Right lobe of liver (tissue), 6 donors: ENCODE measurements around the gene NCAM2. TPM values are rescaled to one million over a fixed set of nuclear protein-coding genes. Genes with fewer than 3 reads are reported as not detected.

Experiments used
- ATAC-seq, 4 donors: fragments of 200-7000 bp; cut with Tn5 transposase; one replicate each; pipeline ENCODE4 v1.9.1; 2020; ENCODE audit warnings: mild to moderate bottlenecking in 4 of 4, moderate library complexity in 4 of 4
- DNase-seq, 3 donors: peaks; one replicate each; pipeline ENCODE4 v3.0.0-alpha.2; 2020
- H3K27ac ChIP-seq, 3 donors: fragments of 200-600 bp; one replicate each; pipeline ENCODE4 v1.8.0; 2022
- H3K27me3 ChIP-seq, 2 donors: fragments of 200-600 bp; one replicate each; pipeline ENCODE4 v1.8.0; 2022
- H3K36me3 ChIP-seq, 4 donors: fragments of 200-600 bp; sonication (generic) in 1 of 4; one replicate each; pipeline versions ENCODE4 v1.5.1 to v1.8.0; 2017 to 2022; ENCODE audit warnings: control low read depth in 1 of 4
- H3K4me1 ChIP-seq, 4 donors: fragments of 200-600 bp; sonication (generic) in 1 of 4; one replicate each; pipeline versions ENCODE4 v1.5.1 to v1.8.0; 2017 to 2022; ENCODE audit warnings: control low read depth in 1 of 4
- H3K4me3 ChIP-seq, 3 donors: fragments of 200-600 bp; one replicate each; pipeline ENCODE4 v1.8.0; 2022
- H3K9me3 ChIP-seq, 4 donors: fragments of 200-600 bp; sonication (generic) in 1 of 4; one replicate each; pipeline versions ENCODE4 v1.5.1 to v1.8.0; 2017 to 2022; ENCODE audit warnings: control low read depth in 1 of 4
- POLR2A ChIP-seq: fragments of 450-650 bp; IDR thresholded peaks from one replicate; pipeline ENCODE4 v1.6.1; 2017; ENCODE audit warnings: antibody characterized with exemption, mild to moderate bottlenecking
- WGBS: methylation state at CpG from one replicate; pipeline ENCODE4 v1.1.6; 2018; ENCODE audit warnings: low coverage, low lambda C conversion rate; ENCODE audit not compliant: insufficient coverage; ENCODE audit errors: missing lambda C conversion rate; 5-methylcytosine and 5-hydroxymethylcytosine counted together
- intact Hi-C, 2 donors: fragments of 100-400 bp; cut with DNase I; formaldehyde crosslinking; loops; one replicate each; pipeline versions ENCODE4 v1.11.2 to v1.14.1; 2022
- total RNA-seq, 6 experiments: library from RNA; depleted of rRNA in 2 of 6; stranded (reverse); fragments of >200 nt in 2 of 6; fragmentation: NEBNext Ultra II Directional in 3 of 6; extraction: Animal tissue kit (Norgen Biotek cat#: 25700) in 3 of 6; gene quantifications; one replicate each; pipeline versions ENCODE4 v1.1.0 to v1.2.4, GENCODE V29; 2016 to 2023
- TF ChIP-seq, protein P1 (sequence below), 4 donors: fragments of 200-600 bp in 3 of 4; fragments of 450-650 bp in 1 of 4; IDR thresholded peaks; one replicate each; pipeline versions ENCODE4 v1.5.1 to v1.8.0; 2016 to 2022; ENCODE audit warnings: antibody characterized with exemption in 4 of 4, mild to moderate bottlenecking in 2 of 4
- donor health status: DM: no; HTN: yes; CAD: no.
- donor health status: DM: no; HTN: no; CAD: no.
- donor health status: DM: no; HTN: no; CAD: no.
- donor health status: DM: no; HTN: yes; CAD: no.
- donor health status: DM: no; HTN: yes; CAD: no.

The NCAM2 gene
- total RNA-seq, 6 experiments from 2014 or later, result 0.38 to 1.4 (median 0.81) TPM; not detected in 2

DNA sequence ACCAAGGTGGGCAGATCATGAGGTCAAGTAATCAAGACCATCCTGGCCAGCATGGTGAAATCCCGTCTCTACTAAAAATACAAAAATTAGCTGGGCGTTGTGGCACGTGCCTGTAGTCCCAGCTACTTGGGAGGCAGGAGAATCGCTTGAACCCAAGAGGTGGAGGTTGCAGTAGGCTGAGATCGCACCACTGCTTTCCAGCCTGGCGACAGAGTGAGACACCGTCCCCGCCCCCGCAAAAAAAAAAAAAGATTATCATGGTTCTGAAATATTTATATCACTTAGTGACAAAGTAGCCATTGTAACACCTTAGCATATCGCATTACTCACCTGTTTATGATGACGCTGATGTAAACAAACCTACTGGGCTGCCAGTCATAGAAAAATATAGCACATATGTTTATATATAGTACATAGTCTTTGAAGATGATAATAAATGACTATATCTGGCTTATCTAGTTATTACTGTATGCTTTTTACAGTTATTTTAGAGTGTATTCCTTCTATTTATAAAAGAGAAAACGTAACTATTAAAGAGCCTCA lies 160.2 kb downstream of the NCAM2 start:
- TF ChIP-seq, protein P1, sequence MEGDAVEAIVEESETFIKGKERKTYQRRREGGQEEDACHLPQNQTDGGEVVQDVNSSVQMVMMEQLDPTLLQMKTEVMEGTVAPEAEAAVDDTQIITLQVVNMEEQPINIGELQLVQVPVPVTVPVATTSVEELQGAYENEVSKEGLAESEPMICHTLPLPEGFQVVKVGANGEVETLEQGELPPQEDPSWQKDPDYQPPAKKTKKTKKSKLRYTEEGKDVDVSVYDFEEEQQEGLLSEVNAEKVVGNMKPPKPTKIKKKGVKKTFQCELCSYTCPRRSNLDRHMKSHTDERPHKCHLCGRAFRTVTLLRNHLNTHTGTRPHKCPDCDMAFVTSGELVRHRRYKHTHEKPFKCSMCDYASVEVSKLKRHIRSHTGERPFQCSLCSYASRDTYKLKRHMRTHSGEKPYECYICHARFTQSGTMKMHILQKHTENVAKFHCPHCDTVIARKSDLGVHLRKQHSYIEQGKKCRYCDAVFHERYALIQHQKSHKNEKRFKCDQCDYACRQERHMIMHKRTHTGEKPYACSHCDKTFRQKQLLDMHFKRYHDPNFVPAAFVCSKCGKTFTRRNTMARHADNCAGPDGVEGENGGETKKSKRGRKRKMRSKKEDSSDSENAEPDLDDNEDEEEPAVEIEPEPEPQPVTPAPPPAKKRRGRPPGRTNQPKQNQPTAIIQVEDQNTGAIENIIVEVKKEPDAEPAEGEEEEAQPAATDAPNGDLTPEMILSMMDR (IDR thresholded peaks at IDR 0.05), result no peak
- no peak for TF ChIP-seq POLR2A
- no peak for DNase-seq
- no peaks in the 10 kb centered on the region for H3K36me3 ChIP-seq
- intact Hi-C loops, result no loop called here
- H3K9me3 ChIP-seq, result no peaks in the 10 kb centered on the region
- peaks cover 0 to 3% of the 10 kb centered on the region in 2 donors for H3K27me3 ChIP-seq
- 72% methylated on average over 10 of the region's 12 CpGs for WGBS
- no peak overlapping the region for H3K4me3 ChIP-seq
- H3K4me1 ChIP-seq, result no peaks in the 10 kb centered on the region
- ATAC-seq, result no peak
- H3K27ac ChIP-seq, result no peak overlapping the region

GRCh38 chr21:21159253-21159899 lies 161.2 kb downstream of the NCAM2 start:
- Histone ChIP-seq H3K27ac (no peak overlapping the region), H3K4me3 (no peak overlapping the region), H3K36me3 (no peaks in the 10 kb centered on the region), H3K9me3 (no peaks in the 10 kb centered on the region), H3K27me3 (no peaks in the 10 kb centered on the region), H3K4me1 (no peaks in the 10 kb centered on the region)
- intact Hi-C loops, result no loop called here
- no peak for TF ChIP-seq POLR2A
- TF ChIP-seq, protein P1 (IDR thresholded peaks at IDR 0.05), result no peak
- no peak for ATAC-seq
- WGBS, result 65% methylated on average over 3 of the region's 3 CpGs
- no peak for DNase-seq

DNA sequence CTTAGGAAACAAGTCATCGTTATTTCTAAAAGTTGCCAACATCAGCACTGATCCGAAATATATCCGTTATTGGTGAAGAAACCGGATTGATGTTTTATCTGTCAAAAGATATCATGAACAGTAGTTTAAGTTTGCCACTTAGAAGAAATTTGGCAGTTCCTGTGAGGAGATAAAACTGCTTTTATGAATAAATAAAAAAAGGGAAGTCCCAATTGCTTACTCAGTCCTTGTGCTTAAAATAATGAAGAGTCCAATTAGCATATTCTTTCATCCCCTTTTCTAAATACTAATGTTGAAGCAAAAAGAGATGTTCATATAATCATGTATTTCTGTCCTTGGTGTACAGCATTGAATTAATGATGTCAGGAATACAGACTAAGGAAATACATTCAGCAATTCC lies 164.6 kb downstream of the NCAM2 start:
- intact Hi-C loops, result no loop called here
- Histone ChIP-seq H3K27ac (no peak overlapping the region), H3K4me1 (no peaks in the 10 kb centered on the region), H3K36me3 (no peaks in the 10 kb centered on the region), H3K27me3 (no peaks in the 10 kb centered on the region), H3K4me3 (no peak overlapping the region), H3K9me3 (no peaks in the 10 kb centered on the region)
- ATAC-seq, result no peak
- 43% methylated on average over 4 of the region's 4 CpGs for WGBS
- TF ChIP-seq POLR2A, result no peak
- TF ChIP-seq, protein P1 (IDR thresholded peaks at IDR 0.05), result no peak
- DNase-seq, result no peak

- intact Hi-C loops, result no loop called here
- WGBS, result 0% methylated on average over 1 of the region's 1 CpG
Measured at GRCh38 chr21:21163904-21164303, 165.7 kb downstream of the NCAM2 start.

More at GRCh38 chr21:21163904-21164303, 165.7 kb downstream of the NCAM2 start:
- TF ChIP-seq, protein P1 (IDR thresholded peaks at IDR 0.05), result peak; percentile 60 to 72 (median 66)
- TF ChIP-seq POLR2A, result no peak
- Histone ChIP-seq H3K27ac (no peak overlapping the region), H3K4me1 (no peaks in the 10 kb centered on the region), H3K4me3 (no peak overlapping the region), H3K9me3 (no peaks in the 10 kb centered on the region), H3K27me3 (no peaks in the 10 kb centered on the region), H3K36me3 (no peaks in the 10 kb centered on the region)
- DNase-seq, result peak in 1 of 3 donors; percentile 50
- ATAC-seq, result peak; percentile 79 to 88 (median 85)
